Activated CD8-positive, alpha-beta T cell treated with anti-CD3 and anti-CD28 coated beads for 36 hours (primary cell): ENCODE results near the gene MACROD2. TPM values are rescaled to one million over a fixed set of nuclear protein-coding genes. Genes with fewer than 3 reads are reported as not detected.

ENCODE experiments used
- ATAC-seq: fragments of 200-7000 bp; cut with Tn5 transposase; one replicate; pipeline ENCODE4 v1.10.0; 2021; ENCODE audit warnings: mild to moderate bottlenecking, moderate library complexity
- CTCF ChIA-PET: fragments of 350-600 bp; sonication (Branson Sonifier 250); formaldehyde crosslinking; loops from one replicate; lab custom pipeline; 2021; ENCODE audit warnings: antibody characterized with exemption; lab: Charles Lee
- POLR2A ChIA-PET: fragments of 350-600 bp; sonication (Branson Sonifier 250); formaldehyde crosslinking; loops from one replicate; lab custom pipeline; 2021; ENCODE audit warnings: antibody characterized with exemption; lab: Charles Lee
- DNase-seq: peaks from one replicate; pipeline ENCODE4 v3.0.0-alpha.2; 2020
- H3K27ac Mint-ChIP-seq: one replicate; pipeline ENCODE4 v1.8.0; 2021; ENCODE audit warnings: mild to moderate bottlenecking, mixed read lengths
- H3K27me3 Mint-ChIP-seq: one replicate; pipeline ENCODE4 v1.8.0; 2021; ENCODE audit warnings: mixed read lengths
- H3K36me3 Mint-ChIP-seq: one replicate; pipeline ENCODE4 v1.8.0; 2021; ENCODE audit warnings: low read depth, mixed read lengths
- H3K4me1 Mint-ChIP-seq: one replicate; pipeline ENCODE4 v1.8.0; 2021; ENCODE audit warnings: low read depth, mixed read lengths
- H3K4me3 Mint-ChIP-seq: one replicate; pipeline ENCODE4 v1.8.0; 2021; ENCODE audit warnings: mild to moderate bottlenecking, moderate library complexity, mixed read lengths
- H3K9me3 Mint-ChIP-seq: one replicate; pipeline ENCODE4 v1.8.0; 2021; ENCODE audit warnings: mixed read lengths
- CTCF ChIP-seq: fragments of 200-600 bp; IDR thresholded peaks from one replicate; pipeline ENCODE4 v1.8.0; 2022; ENCODE audit warnings: antibody characterized with exemption, mild to moderate bottlenecking
- intact Hi-C: fragments of 100-400 bp; cut with micrococcal nuclease; formaldehyde crosslinking; loops from one replicate; pipeline ENCODE4 v1.10.0; 2022
- total RNA-seq, 2 experiments: library from RNA; stranded (reverse); gene quantifications; one replicate each; pipeline ENCODE4 v1.2.3, GENCODE V29; 2021

The MACROD2 gene
- total RNA-seq, 2 experiments from 2014 or later, result not detected

GRCh38 chr20:14521436-14521835 lies 526.1 kb downstream of the MACROD2 start:
- Mint-ChIP-seq H3K4me1 (no peaks in the 10 kb centered on the region), H3K27me3 (no peaks in the 10 kb centered on the region), H3K4me3 (no peak overlapping the region), H3K27ac (no peak overlapping the region), H3K9me3 (peaks cover 10% of the 10 kb centered on the region), H3K36me3 (no peaks in the 10 kb centered on the region)
- DNase-seq (no peak), ATAC-seq (no peak)
- intact Hi-C loops, result no loop called here
- ChIA-PET POLR2A (no interaction called here), CTCF (no interaction called here)
- TF ChIP-seq CTCF, result no peak

GRCh38 chr20:14522595-14522994 lies 527.3 kb downstream of the MACROD2 start:
- Mint-ChIP-seq H3K27me3 (no peaks in the 10 kb centered on the region), H3K36me3 (no peaks in the 10 kb centered on the region), H3K4me3 (no peak overlapping the region), H3K9me3 (peaks cover 12% of the 10 kb centered on the region), H3K27ac (no peak overlapping the region), H3K4me1 (no peaks in the 10 kb centered on the region)
- ChIA-PET POLR2A (interaction anchor here (0.5 kb wide), 1 partner anchor 841 kb away, joined by 3 read pairs; no protein-coding TSS in a partner anchor), CTCF (no interaction called here)
- ATAC-seq (no peak), DNase-seq (no peak)
- intact Hi-C loops, result no loop called here
- no peak for TF ChIP-seq CTCF

GRCh38 chr20:14523090-14523489 lies 527.8 kb downstream of the MACROD2 start:
- H3K9me3 Mint-ChIP-seq, result peaks cover 12% of the 10 kb centered on the region
- intact Hi-C loops, result no loop called here
- POLR2A ChIA-PET, result interaction anchor here (0.5 kb wide), 1 partner anchor 841 kb away, joined by 3 read pairs; no protein-coding TSS in a partner anchor

GRCh38 chr20:14525426-14525825 lies 530.1 kb downstream of the MACROD2 start:
- POLR2A ChIA-PET, result no interaction called here
- TF ChIP-seq CTCF, result no peak
- Mint-ChIP-seq H3K36me3 (no peaks in the 10 kb centered on the region), H3K27ac (no peak overlapping the region), H3K27me3 (no peaks in the 10 kb centered on the region), H3K4me1 (no peaks in the 10 kb centered on the region), H3K9me3 (peaks cover 8% of the 10 kb centered on the region), H3K4me3 (no peak overlapping the region)
- ATAC-seq (no peak), DNase-seq (no peak)
- intact Hi-C loops, result no loop called here
- CTCF ChIA-PET, result no interaction called here

More at GRCh38 chr20:14523090-14523489, 527.8 kb downstream of the MACROD2 start:
- CTCF ChIA-PET, result no interaction called here
- H3K27me3 Mint-ChIP-seq, result no peaks in the 10 kb centered on the region
- ATAC-seq (no peak), DNase-seq (no peak)
- no peaks in the 10 kb centered on the region for H3K36me3 Mint-ChIP-seq
- no peak overlapping the region for H3K27ac Mint-ChIP-seq
- TF ChIP-seq CTCF, result no peak
- no peak overlapping the region for H3K4me3 Mint-ChIP-seq
- no peaks in the 10 kb centered on the region for H3K4me1 Mint-ChIP-seq

- no peaks in the 10 kb centered on the region for H3K36me3 Mint-ChIP-seq
- no peak overlapping the region for H3K4me3 Mint-ChIP-seq
- TF ChIP-seq CTCF, result no peak
- ChIA-PET POLR2A (no interaction called here), CTCF (no interaction called here)
- DNase-seq, result no peak
- intact Hi-C loops, result no loop called here
- H3K27me3 Mint-ChIP-seq, result no peaks in the 10 kb centered on the region
- H3K9me3 Mint-ChIP-seq, result peaks cover 6% of the 10 kb centered on the region
- no peak for ATAC-seq
- no peak overlapping the region for H3K27ac Mint-ChIP-seq
- no peaks in the 10 kb centered on the region for H3K4me1 Mint-ChIP-seq
These were observed 531.6 kb downstream of the MACROD2 start for GRCh38 chr20:14526891-14527290.
